Chondrocyte (in vitro differentiated cells): ENCODE results near the gene NSUN6. TPM values are rescaled to one million over a fixed set of nuclear protein-coding genes. Genes with fewer than 3 reads are reported as not detected.

Experiments
- DNase-seq: peaks from one replicate; pipeline ENCODE4 v3.0.0; 2021; ENCODE audit warnings: mixed read lengths, low spot score
- H3K27ac Mint-ChIP-seq: one replicate; pipeline ENCODE4 v1.8.0; 2021; ENCODE audit warnings: mild to moderate bottlenecking, moderate library complexity, mixed read lengths; ENCODE audit not compliant: unreplicated experiment
- H3K27me3 Mint-ChIP-seq: 2 replicates; pipeline ENCODE4 v1.8.0; 2021; ENCODE audit warnings: low read depth, mixed read lengths
- H3K36me3 Mint-ChIP-seq: 2 replicates; pipeline ENCODE4 v1.8.0; 2021; ENCODE audit warnings: low read depth, mixed read lengths
- H3K4me1 Mint-ChIP-seq: 2 replicates; pipeline ENCODE4 v1.8.0; 2021; ENCODE audit warnings: low read depth, mild to moderate bottlenecking, mixed read lengths
- H3K4me3 Mint-ChIP-seq: one replicate; pipeline ENCODE4 v1.8.0; 2021; ENCODE audit warnings: mild to moderate bottlenecking, moderate library complexity, mixed read lengths; ENCODE audit not compliant: unreplicated experiment
- H3K9me3 Mint-ChIP-seq: 2 replicates; pipeline ENCODE4 v1.8.0; 2021; ENCODE audit warnings: low read depth, mixed read lengths
- CTCF ChIP-seq: fragments of 200-600 bp; sonication (generic); IDR thresholded peaks from 2 replicates; pipeline ENCODE4 v1.5.0; 2021; ENCODE audit warnings: antibody characterized with exemption, mild to moderate bottlenecking, moderate library complexity
- total RNA-seq: library from RNA; stranded (reverse); gene quantifications from 3 replicates; pipeline ENCODE4 v1.2.1, GENCODE V29; 2021

NSUN6 gene
- total RNA-seq, 1 donor from 2014 or later: 3.3 TPM

GRCh38 chr10:18556522-18557147 is 94.8 kb downstream of the NSUN6 start:
- no peak for TF ChIP-seq CTCF
- Mint-ChIP-seq H3K9me3 (no peaks in the 10 kb centered on the region), H3K36me3 (no peaks in the 10 kb centered on the region), H3K27ac (no peak overlapping the region), H3K4me1 (no peaks in the 10 kb centered on the region), H3K4me3 (no peak overlapping the region), H3K27me3 (no peaks in the 10 kb centered on the region)
- no peak for DNase-seq

GRCh38 chr10:18554479-18554878 is 96.9 kb downstream of the NSUN6 start:
- H3K36me3 Mint-ChIP-seq: peaks cover 3% of the 10 kb centered on the region
- TF ChIP-seq CTCF: no peak
- no peak overlapping the region for H3K4me3 Mint-ChIP-seq
- H3K27me3 Mint-ChIP-seq: no peaks in the 10 kb centered on the region
- no peak for DNase-seq
- no peaks in the 10 kb centered on the region for H3K9me3 Mint-ChIP-seq
- no peak overlapping the region for H3K27ac Mint-ChIP-seq
- H3K4me1 Mint-ChIP-seq: no peaks in the 10 kb centered on the region

GRCh38 chr10:18551473-18551872 is 99.9 kb downstream of the NSUN6 start:
- no peak overlapping the region for H3K27ac Mint-ChIP-seq
- H3K4me3 Mint-ChIP-seq: no peak overlapping the region

GRCh38 chr10:18549105-18549504 is 102.3 kb downstream of the NSUN6 start:
- no peak overlapping the region for H3K27ac Mint-ChIP-seq
- TF ChIP-seq CTCF: no peak
- H3K36me3 Mint-ChIP-seq: peaks cover 3% of the 10 kb centered on the region
- no peaks in the 10 kb centered on the region for H3K27me3 Mint-ChIP-seq
- DNase-seq: no peak
- H3K4me3 Mint-ChIP-seq: no peak overlapping the region
- peaks cover 4% of the 10 kb centered on the region for H3K4me1 Mint-ChIP-seq
- H3K9me3 Mint-ChIP-seq: no peaks in the 10 kb centered on the region

More at GRCh38 chr10:18551473-18551872, 99.9 kb downstream of the NSUN6 start:
- Mint-ChIP-seq H3K9me3 (no peaks in the 10 kb centered on the region), H3K36me3 (peaks cover 3% of the 10 kb centered on the region), H3K4me1 (no peaks in the 10 kb centered on the region), H3K27me3 (no peaks in the 10 kb centered on the region)
- DNase-seq: no peak
- TF ChIP-seq CTCF: no peak

GRCh38 chr10:18545621-18546305 is 105.6 kb downstream of the NSUN6 start:
- Mint-ChIP-seq H3K4me3 (no peak overlapping the region), H3K27ac (no peak overlapping the region), H3K36me3 (peaks cover 2% of the 10 kb centered on the region), H3K9me3 (no peaks in the 10 kb centered on the region), H3K27me3 (no peaks in the 10 kb centered on the region), H3K4me1 (peaks cover 9% of the 10 kb centered on the region)
- no peak for DNase-seq
- TF ChIP-seq CTCF: no peak
